Measurements from ENCODE around the gene LILRA2.
"Not testable (repeated sequence)": the region's sequence is repeated elsewhere in the genome, so short reads cannot be mapped to it uniquely, and the experiment has no call there.

Gene LILRA2

GRCh38 chr19:54616821-54617560 lies 43.4 kb downstream of the LILRA2 start:
- TF ChIP-seq EZH2 (IDR thresholded peaks at IDR 0.05; ENCODE audit: borderline replicate concordance, low read length) (no peak), CTCF (IDR thresholded peaks at IDR 0.05; ENCODE audit: low read length) (no peak)
- no peaks in the 10 kb centered on the region for H4K20me1 ChIP-seq (ENCODE audit: insufficient read depth, low read length)
- H3K9me2 ChIP-seq (ENCODE audit: low read depth, low read length), result no peaks in the 10 kb centered on the region
- H3K4me3 ChIP-seq (ENCODE audit: low read depth, low read length, poor library complexity, severe bottlenecking), result no peak overlapping the region
- H3K4me2 ChIP-seq (ENCODE audit: low read length), result no peak overlapping the region
- no peaks in the 10 kb centered on the region for H3K9me3 ChIP-seq (ENCODE audit: low read length)
- H3F3A ChIP-seq (ENCODE audit: insufficient read depth, low read length), result no peaks in the 10 kb centered on the region
- no peak overlapping the region for H3K27ac ChIP-seq (ENCODE audit: low read depth, low read length, poor library complexity, severe bottlenecking)
- H3K9ac ChIP-seq (ENCODE audit: low read length), result no peak overlapping the region
- no peaks in the 10 kb centered on the region; the same call in 1 of the 2 replicates for H3K27me3 ChIP-seq (ENCODE audit: insufficient read depth, low read length)
- H3K36me3 ChIP-seq (ENCODE audit: insufficient read depth, low read length), result no peaks in the 10 kb centered on the region
- H2AFZ ChIP-seq (ENCODE audit: low read length), result no peak overlapping the region
- H3K79me2 ChIP-seq (ENCODE audit: insufficient read depth, low read length), result no peaks in the 10 kb centered on the region
- no peaks in the 10 kb centered on the region for H3K4me1 ChIP-seq (ENCODE audit: insufficient read depth, low read length, severe bottlenecking)

DNA sequence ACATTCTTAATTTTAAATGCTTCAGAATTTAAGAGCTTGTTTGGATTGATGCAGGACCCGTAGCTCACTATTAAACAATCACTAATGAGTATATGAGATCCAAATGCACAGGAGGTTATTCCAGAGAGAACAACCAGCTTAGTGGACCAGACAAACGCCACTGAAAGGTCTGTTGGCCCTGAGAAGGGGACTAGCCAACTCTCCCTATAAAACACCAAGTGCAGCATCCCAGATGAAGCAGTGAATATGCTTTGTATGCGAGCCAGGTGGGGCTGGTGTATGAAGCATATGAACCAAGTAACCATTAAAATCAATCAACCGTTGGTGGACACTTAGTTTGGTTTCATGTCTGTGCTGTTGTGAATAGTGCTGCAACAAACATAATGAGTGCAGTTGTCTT lies 46.9 kb downstream of the LILRA2 start:
- H4K20me1 ChIP-seq (ENCODE audit: insufficient read depth, low read length), result no peaks in the 10 kb centered on the region
- no peak overlapping the region for H3K27ac ChIP-seq (ENCODE audit: low read depth, low read length, poor library complexity, severe bottlenecking)
- H2AFZ ChIP-seq (ENCODE audit: low read length), result no peak overlapping the region
- H3K9me2 ChIP-seq (ENCODE audit: low read depth, low read length), result no peaks in the 10 kb centered on the region
- no peak for TF ChIP-seq EZH2 (IDR thresholded peaks at IDR 0.05; ENCODE audit: borderline replicate concordance, low read length)
- no peak for TF ChIP-seq CTCF (IDR thresholded peaks at IDR 0.05; ENCODE audit: low read length)
- no peaks in the 10 kb centered on the region for H3K9me3 ChIP-seq (ENCODE audit: low read length)
- H3K27me3 ChIP-seq (ENCODE audit: insufficient read depth, low read length), result no peaks in the 10 kb centered on the region; the same call in 1 of the 2 replicates
- no peaks in the 10 kb centered on the region for H3F3A ChIP-seq (ENCODE audit: insufficient read depth, low read length)
- no peaks in the 10 kb centered on the region for H3K79me2 ChIP-seq (ENCODE audit: insufficient read depth, low read length)
- H3K4me1 ChIP-seq (ENCODE audit: insufficient read depth, low read length, severe bottlenecking), result no peaks in the 10 kb centered on the region
- no peak overlapping the region for H3K4me2 ChIP-seq (ENCODE audit: low read length)
- no peaks in the 10 kb centered on the region for H3K36me3 ChIP-seq (ENCODE audit: insufficient read depth, low read length)
- H3K9ac ChIP-seq (ENCODE audit: low read length), result no peak overlapping the region
- H3K4me3 ChIP-seq (ENCODE audit: low read depth, low read length, poor library complexity, severe bottlenecking), result no peak overlapping the region

GRCh38 chr19:54622431-54622830 lies 48.8 kb downstream of the LILRA2 start:
- Histone ChIP-seq H2AFZ (ENCODE audit: low read length) (no peak overlapping the region), H3K9ac (ENCODE audit: low read length) (no peak overlapping the region), H3K9me3 (ENCODE audit: low read length) (no peaks in the 10 kb centered on the region), H3K79me2 (ENCODE audit: insufficient read depth, low read length) (no peaks in the 10 kb centered on the region), H3K9me2 (ENCODE audit: low read depth, low read length) (no peaks in the 10 kb centered on the region), H3F3A (ENCODE audit: insufficient read depth, low read length) (no peaks in the 10 kb centered on the region), H3K4me2 (ENCODE audit: low read length) (no peak overlapping the region), H3K4me3 (ENCODE audit: low read depth, low read length, poor library complexity, severe bottlenecking) (no peak overlapping the region), H3K27me3 (ENCODE audit: insufficient read depth, low read length) (no peaks in the 10 kb centered on the region), H3K27ac (ENCODE audit: low read depth, low read length, poor library complexity, severe bottlenecking) (no peak overlapping the region), H4K20me1 (ENCODE audit: insufficient read depth, low read length) (no peaks in the 10 kb centered on the region), H3K4me1 (ENCODE audit: insufficient read depth, low read length, severe bottlenecking) (no peaks in the 10 kb centered on the region), H3K36me3 (ENCODE audit: insufficient read depth, low read length) (no peaks in the 10 kb centered on the region)
- TF ChIP-seq EZH2 (IDR thresholded peaks at IDR 0.05; ENCODE audit: borderline replicate concordance, low read length) (no peak), CTCF (IDR thresholded peaks at IDR 0.05; ENCODE audit: low read length) (no peak)

DNA sequence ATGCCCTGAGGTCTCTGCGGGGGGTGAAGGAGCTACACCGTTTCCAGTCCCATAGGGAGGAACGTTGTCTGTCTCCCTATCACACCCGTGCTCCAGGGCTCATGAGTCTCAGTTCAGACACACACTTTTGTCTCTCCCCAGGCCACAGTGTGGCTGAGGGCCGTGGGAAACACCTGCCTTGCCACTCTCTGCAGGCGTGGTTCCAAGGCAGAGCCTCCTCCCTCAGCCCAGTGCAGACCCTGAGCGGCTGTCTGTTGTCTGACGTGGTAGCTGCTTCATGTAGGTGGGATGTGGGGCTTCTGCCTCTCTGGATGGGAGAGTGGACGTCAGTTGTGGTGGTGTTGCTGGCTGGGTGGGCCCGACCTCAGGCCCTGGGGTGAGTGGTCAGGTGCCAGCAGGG lies 50.6 kb downstream of the LILRA2 start:
- not testable (repeated sequence) for H3F3A ChIP-seq (ENCODE audit: insufficient read depth, low read length); H3K4me2 ChIP-seq (ENCODE audit: low read length); H3K27me3 ChIP-seq (ENCODE audit: insufficient read depth, low read length); H3K9me3 ChIP-seq (ENCODE audit: low read length); H4K20me1 ChIP-seq (ENCODE audit: insufficient read depth, low read length); H3K27ac ChIP-seq (ENCODE audit: low read depth, low read length, poor library complexity, severe bottlenecking); H3K9ac ChIP-seq (ENCODE audit: low read length); H3K4me3 ChIP-seq (ENCODE audit: low read depth, low read length, poor library complexity, severe bottlenecking); H3K4me1 ChIP-seq (ENCODE audit: insufficient read depth, low read length, severe bottlenecking); H3K79me2 ChIP-seq (ENCODE audit: insufficient read depth, low read length); H3K36me3 ChIP-seq (ENCODE audit: insufficient read depth, low read length); H3K9me2 ChIP-seq (ENCODE audit: low read depth, low read length); H2AFZ ChIP-seq (ENCODE audit: low read length)

DNA sequence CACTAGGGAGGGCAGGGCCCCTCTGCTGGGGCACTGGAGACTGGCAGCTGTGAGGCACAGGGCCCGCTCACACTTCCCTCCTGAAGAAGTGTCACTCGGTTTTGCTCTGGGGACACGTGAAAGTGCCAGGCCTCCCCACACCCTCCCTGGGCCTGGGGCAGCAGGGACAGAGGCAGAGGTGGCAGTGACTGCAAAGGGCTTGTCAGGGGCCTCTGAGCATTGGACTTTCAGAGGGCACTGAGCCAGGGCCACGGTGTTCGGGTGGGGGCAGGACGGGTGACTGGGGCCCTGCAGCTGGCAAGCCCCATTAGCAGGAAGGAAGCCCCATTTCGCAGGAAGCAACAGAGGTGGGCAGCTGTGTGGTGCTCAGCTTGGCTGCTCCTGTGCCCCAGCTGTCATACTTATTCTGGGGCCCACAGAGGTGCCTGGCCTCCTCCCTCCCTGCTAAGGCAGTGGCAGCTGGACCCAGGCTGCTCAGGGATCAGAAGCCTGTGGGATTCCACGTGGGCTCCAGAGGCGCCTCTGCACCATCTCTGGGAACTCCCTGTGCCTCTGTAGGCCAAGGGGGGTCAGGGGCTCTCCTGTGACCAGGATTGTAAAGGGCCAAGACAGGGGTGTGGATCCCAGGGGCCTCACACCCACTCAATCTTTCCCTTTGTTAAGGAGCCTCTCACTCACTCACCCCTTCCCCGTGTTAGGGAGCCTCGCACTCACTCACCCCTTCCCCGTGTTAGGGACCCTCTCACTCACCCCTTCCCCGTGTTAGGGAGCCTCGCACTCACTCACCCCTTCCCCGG lies 51.5 kb downstream of the LILRA2 start:
- not testable (repeated sequence) for H3K27ac ChIP-seq (ENCODE audit: low read depth, low read length, poor library complexity, severe bottlenecking); H3K4me1 ChIP-seq (ENCODE audit: insufficient read depth, low read length, severe bottlenecking)

More for the DNA sequence above, 51.5 kb downstream of the LILRA2 start:
- H2AFZ ChIP-seq (ENCODE audit: low read length); H4K20me1 ChIP-seq (ENCODE audit: insufficient read depth, low read length); H3K36me3 ChIP-seq (ENCODE audit: insufficient read depth, low read length); H3K4me3 ChIP-seq (ENCODE audit: low read depth, low read length, poor library complexity, severe bottlenecking); H3F3A ChIP-seq (ENCODE audit: insufficient read depth, low read length); H3K4me2 ChIP-seq (ENCODE audit: low read length); H3K9me3 ChIP-seq (ENCODE audit: low read length); H3K9ac ChIP-seq (ENCODE audit: low read length); H3K79me2 ChIP-seq (ENCODE audit: insufficient read depth, low read length); H3K27me3 ChIP-seq (ENCODE audit: insufficient read depth, low read length); H3K9me2 ChIP-seq (ENCODE audit: low read depth, low read length): not testable (repeated sequence)

Measured in OCI-LY1 (cell line).